Measurements from ENCODE around the gene PDLIM7.

DNA sequence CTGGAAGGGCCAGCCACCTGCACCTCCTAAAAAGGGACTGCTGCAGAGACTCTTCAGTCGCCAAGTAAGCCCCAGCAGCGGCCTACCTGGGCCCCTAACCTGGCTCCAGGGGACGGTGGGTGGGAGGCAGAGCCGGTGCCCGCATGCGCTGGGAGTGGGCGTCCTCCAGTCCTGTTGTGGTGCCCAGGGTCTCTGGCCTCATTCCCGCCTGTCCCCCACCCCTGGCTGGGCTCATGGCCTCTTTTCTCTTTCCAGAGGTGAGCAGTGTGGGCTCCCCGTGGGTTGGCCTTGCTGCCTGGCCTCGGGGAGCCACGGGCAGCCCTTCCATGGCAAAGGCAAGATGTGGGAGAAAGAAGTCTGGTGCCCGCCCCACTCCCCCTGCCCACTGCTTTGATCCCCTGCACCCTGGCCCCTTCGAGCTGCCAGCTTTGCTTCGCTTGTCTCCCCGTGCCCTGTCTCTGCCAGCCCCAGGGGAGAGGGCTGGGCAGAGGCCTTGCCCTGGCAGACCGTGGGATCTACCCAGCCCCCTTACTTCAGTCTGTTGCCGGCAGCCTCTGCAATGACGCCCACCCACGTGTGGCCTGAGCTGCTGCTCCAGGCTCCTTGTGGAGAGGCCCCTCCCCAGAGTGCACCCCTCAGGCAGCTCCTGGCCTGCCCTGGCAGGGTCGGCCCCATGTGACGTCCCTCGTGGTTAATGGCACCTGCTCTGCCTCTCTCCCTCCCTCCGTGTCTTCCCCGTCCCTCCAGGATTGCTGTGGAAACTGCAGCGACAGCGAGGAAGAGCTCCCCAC, 56.2 kb downstream of the PDLIM7 start:
- no peak for TF ChIP-seq FOXA1 (IDR thresholded peaks at IDR 0.05)
- no peak for TF ChIP-seq ELF4 (IDR thresholded peaks at IDR 0.05)
- TF ChIP-seq FOXM1 (IDR thresholded peaks at IDR 0.05; ENCODE audit: borderline replicate concordance): no peak
- TF ChIP-seq SUZ12 (IDR thresholded peaks at IDR 0.05): no peak
- no peak for TF ChIP-seq FOXK2 (IDR thresholded peaks at IDR 0.05)

Data from HEK293T (cell line).